ENCODE measurements around the gene FAM204A. TPM values are rescaled to one million over a fixed set of nuclear protein-coding genes. Genes with fewer than 3 reads are reported as not detected.

FAM204A gene
- total RNA-seq, 1 donor from 2014 or later, result 48.8 TPM

GRCh38 chr10:118332948-118333710 is 9.0 kb downstream of the FAM204A start:
- no peak for DNase-seq (ENCODE audit: extremely low read depth, low read depth, low spot score)

DNA sequence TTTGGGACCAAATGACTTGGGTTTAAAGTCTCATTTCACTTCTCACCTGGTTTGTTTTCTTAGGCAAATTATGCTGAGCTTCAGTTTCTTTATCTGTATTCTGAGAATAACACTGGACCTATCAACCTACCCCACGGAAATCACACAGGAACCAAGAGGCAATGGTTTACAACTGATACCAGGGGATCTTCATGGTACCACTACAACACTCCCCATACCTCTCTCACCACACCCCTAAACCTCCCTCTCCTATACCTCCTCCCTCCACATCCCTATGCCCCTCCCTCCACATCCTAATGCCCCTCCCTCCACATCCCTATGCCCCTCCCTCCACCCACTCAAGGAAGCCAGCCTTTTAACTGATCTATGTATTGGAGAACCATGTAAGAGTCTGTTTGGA is 9.9 kb downstream of the FAM204A start:
- no peak for DNase-seq (ENCODE audit: extremely low read depth, low read depth, low spot score)

DNA sequence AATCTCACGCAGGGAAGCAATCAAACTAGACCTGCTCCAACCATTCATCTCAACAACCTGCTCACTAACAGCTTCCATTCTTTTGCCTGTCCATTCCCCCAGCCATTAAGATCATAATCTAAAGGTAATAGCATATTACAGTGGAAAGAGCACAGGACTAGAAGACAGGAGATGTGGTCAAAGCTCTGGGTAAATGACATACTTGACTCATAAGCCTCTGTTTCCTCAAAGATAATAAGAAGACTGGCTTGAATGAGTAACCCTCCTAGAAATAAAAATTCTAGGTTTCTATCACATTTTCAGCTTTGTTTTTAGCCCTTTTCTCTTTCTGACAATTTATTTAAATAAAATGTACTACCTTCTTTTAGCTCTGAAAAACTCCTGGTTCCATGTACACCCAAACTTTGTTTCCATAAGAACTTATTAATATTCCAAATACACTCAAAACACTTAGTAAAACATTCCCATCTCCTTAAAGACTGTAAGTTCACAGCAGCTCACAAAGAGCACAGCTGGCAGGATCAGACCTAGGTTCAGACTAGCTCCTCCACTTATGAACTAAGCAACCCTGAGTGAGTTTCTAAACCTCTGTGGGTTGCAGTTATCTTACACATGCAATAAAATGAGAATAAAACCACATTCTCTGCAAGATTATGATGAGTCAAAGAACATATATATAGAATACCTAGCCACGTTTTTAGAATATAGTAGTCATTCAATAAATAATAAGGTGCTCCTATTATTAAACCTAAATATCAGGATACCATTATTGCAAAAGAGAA is 11.6 kb downstream of the FAM204A start:
- no peak for DNase-seq (ENCODE audit: extremely low read depth, low read depth, low spot score)

GRCh38 chr10:118324140-118324539 is 18.0 kb downstream of the FAM204A start:
- no peak for DNase-seq (ENCODE audit: extremely low read depth, low read depth, low spot score)

DNA sequence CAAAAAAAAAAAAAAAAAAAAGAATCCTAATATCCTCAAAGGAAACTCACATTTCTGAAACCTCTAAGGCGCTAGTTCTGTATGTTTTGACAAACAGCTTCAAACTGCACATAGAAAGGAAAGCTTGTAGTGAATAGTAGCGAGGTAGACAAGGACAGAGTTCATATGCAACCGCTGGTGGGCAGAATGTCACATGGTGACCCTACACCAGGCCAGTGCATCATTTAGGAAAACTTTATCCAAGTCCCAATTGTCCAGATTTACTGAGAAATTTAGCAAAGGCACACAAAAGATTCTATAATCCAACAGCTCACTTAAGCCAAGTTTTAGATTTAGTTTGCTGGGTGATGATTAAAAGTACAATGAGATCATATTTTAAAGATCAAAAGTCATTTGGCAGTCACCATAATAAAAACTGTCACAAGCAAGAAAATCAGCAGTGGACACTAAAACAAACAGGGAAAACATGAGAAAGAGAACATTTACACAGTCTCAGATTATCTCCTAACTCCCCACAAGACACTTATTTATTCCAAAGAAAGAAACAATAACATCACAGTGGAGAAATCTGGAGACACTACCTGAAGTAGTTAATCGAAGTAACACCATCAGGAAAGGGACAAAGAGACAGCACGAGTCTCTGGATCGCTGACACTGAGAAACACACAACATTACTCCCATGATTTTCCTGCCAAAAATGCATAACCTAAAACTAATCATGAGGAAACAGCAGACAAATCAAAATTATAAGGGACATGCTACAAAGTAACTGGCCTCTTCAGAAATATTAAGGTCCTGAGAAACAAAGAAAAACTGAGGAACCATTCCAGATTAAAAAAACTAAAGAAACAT is 20.2 kb downstream of the FAM204A start:
- DNase-seq (ENCODE audit: extremely low read depth, low read depth, low spot score), result no peak

- no peak for DNase-seq (ENCODE audit: extremely low read depth, low read depth, low spot score)
Observed at GRCh38 chr10:118315629-118316028, 26.5 kb downstream of the FAM204A start.

DNA sequence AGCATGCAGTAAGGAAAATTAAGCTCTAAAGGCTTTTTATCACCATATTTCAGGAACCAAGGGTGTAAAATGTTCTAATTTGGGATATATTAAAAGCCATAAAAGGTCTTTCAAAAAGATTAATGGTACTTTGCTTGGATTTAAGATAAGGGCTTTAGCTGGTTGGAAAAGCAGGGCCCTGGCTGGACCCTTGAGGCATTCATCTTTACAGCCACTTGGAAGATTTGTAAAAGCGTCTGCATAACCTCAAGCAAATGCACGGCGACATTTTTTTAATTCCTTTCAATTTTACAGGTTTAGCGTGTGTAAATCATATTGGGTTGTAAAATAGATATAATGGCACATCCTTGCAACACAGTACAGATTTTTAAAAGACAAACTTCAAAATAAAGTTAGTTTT is 27.2 kb downstream of the FAM204A start:
- no peak for DNase-seq (ENCODE audit: extremely low read depth, low read depth, low spot score)

DNA sequence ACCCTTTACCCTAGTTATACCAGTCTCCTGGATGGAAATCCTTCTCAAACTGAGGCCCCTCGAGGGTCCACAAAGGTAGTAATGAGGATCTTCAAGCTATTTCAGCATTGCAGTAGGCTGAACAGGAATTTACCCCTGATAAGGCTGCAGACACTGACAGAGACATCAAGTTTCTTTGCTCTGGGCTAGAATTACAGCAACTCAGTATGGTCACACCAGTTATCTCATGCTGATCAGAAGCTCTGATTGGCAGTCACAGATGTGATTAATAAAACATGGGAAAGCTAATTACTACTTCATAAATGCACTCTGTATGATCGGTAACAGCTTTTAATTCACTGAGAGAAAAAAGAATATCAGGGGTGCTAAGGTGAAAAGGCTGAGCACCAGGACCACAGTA is 30.6 kb downstream of the FAM204A start:
- no peak for DNase-seq (ENCODE audit: extremely low read depth, low read depth, low spot score)

DNA sequence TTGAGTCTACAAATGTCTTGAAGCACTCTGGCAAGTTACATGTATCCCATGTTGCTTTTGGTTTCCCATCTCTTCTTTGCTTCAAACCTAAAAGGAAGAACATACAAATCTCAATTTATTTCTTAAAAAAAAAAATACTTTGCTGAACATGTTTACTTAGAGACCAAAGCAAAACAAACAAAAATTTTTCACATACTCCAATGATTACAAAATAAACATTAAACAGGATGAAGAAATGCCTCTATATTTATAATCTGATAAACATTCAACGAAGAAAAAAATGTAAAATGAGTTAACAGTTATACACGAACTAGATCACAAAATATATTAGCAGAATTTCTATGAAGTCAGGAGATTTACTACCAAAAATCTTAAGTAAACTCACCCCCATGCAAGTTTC is 31.3 kb downstream of the FAM204A start:
- DNase-seq (ENCODE audit: extremely low read depth, low read depth, low spot score), result no peak

- no peak for DNase-seq (ENCODE audit: extremely low read depth, low read depth, low spot score)
Observed at GRCh38 chr10:118309911-118310310, 32.2 kb downstream of the FAM204A start.

GRCh38 chr10:118308664-118309063 is 33.5 kb downstream of the FAM204A start:
- DNase-seq (ENCODE audit: extremely low read depth, low read depth, low spot score), result no peak

- no peak for DNase-seq (ENCODE audit: extremely low read depth, low read depth, low spot score)
Observed at GRCh38 chr10:118307859-118308258, 34.3 kb downstream of the FAM204A start.

- no peak for DNase-seq (ENCODE audit: extremely low read depth, low read depth, low spot score)
Observed at GRCh38 chr10:118307220-118307619, 34.9 kb downstream of the FAM204A start.

DNA sequence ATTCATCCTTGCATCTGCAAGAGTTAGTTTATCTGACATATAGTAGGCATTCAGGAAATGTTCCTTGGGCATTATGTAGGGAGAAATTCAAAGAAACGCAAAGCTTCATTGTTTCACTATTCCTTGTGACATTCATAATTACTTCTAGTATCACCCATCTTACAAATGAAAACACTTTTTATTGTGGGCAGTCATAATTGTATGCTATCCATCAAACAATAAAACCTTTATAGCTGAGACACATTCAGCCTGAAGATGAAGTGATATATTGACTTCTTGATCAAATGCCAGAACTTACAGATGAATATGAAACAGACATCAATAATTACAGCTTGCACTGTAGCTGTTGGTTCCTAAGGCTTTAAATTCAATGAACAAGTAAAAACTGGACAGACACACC is 36.4 kb downstream of the FAM204A start:
- DNase-seq (ENCODE audit: extremely low read depth, low read depth, low spot score), result no peak

DNA sequence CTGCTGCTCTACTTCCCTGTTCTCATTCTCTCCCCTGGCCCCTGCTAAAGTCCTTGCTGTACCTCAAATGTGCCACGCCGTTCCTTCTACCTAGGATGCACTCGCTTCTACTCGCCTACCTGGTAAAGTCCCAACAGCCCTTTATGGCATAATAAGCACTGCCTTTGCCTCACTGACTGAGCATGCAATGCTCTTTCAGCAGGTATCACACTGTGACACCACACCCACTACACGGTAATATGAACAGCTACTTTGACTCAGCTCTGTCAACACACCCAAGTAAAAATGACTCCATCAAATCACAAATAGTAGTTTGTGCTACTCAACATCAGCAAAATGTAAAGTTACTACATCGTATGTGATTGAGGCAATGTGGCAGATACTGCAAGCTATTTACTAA is 37.6 kb downstream of the FAM204A start:
- no peak for DNase-seq (ENCODE audit: extremely low read depth, low read depth, low spot score)

GRCh38 chr10:118301211-118301610 is 40.9 kb downstream of the FAM204A start:
- no peak for DNase-seq (ENCODE audit: extremely low read depth, low read depth, low spot score)

DNA sequence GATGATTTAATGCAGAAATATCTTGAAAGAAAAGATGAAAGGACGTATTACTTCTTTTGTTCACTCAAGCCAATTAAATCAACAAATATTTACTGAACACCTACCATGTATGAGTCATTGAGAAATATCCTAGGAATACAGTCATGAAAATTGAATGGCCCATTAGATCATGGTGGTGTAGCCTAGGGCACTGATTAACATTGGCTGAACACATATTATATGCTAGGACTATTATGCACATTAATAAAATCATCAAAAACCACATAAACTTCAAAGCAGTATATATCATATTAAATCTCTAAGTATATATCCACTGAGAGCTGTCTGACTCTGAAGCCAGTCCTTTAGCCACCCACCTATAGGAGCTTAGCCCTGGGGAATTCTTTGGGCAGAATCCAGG is 41.8 kb downstream of the FAM204A start:
- no peak for DNase-seq (ENCODE audit: extremely low read depth, low read depth, low spot score)

- no peak for DNase-seq (ENCODE audit: extremely low read depth, low read depth, low spot score)
Observed at GRCh38 chr10:118298787-118299186, 43.3 kb downstream of the FAM204A start.

DNA sequence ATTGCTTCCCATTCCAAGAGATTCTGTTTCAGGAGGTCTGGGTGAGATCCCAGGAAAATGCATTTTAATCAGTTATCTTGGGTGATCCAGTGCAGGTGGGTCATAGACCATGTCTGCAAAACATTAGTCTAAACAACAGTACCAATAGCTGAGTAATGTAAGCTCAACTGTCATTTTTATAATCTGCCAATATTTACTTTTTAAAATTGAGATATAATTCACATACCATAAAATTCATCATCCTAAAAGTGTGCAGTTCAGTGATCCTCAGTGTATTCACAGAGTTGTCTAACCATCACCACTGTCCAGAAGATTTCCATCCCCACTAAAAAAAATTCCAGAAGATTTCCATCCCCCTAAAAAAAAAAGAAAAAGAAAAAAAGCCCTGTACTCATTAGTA is 51.0 kb downstream of the FAM204A start:
- no peak for DNase-seq (ENCODE audit: extremely low read depth, low read depth, low spot score)

DNA sequence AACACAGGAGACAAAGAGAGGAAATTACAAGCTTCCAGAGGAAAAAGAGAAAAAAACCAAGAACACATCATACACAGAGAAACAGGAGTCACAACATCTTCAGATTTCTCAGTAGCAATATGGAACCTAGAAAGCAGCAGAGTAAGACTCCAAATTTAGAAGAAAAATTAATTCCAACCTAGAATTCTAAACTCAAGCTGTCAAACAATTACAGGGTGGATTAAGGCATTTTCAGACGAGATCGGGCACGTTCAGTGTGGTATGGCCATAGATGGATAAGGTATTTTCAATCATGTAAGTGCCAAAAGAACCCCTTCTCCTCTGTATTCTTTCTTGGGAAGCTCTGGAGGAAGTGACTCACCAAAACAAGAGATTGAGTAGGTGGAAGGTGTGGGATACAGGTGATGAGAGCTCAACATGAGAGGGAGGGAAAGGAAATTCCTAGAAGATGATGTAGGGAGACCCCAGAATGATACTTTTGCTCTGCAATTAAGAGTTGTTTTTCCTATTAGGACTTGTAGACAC is 51.6 kb downstream of the FAM204A start:
- no peak for DNase-seq (ENCODE audit: extremely low read depth, low read depth, low spot score)
